Retina (tissue), 1 donor: ENCODE measurements around the gene VPREB3.

Experiments
- DNase-seq: peaks from one replicate; pipeline ENCODE4 v3.0.0-alpha.2; 2016

Gene VPREB3

GRCh38 chr22:23782252-23782651, 28.0 kb upstream of the VPREB3 start:
- DNase-seq = no peak

DNA sequence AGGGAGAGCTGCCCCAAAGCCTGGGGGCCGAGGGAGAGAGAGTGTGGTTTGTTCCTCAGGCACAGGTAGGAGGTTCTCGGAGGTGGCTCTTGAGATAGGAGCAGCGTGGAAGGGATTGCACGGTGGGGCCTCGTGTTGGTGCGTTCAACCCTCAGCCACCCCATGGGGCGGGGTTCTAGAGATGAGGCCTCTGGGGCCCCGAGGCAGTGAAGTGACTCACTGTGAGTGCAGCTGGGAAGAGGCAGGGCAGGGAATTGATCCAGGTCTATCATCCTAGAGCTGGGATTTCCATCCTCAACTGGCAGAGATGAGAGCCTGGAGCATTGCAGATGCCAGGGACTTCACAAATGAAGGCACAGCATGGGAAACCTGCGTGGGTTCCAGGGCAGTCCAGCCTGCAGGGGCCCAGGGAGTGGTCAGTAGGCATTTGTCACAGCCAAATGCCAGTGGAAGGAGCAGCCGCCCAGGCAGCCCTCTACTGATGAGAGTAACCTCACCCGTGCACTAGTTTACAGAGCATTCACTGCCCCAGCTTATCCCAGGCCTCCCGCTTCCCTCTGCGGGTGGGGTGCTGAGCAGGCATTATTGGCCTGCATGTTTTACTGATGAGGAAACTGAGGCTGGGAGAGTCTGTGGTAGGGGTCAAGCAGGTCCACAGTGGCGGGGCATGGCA, 27.4 kb upstream of the VPREB3 start:
- DNase-seq = no peak

DNA sequence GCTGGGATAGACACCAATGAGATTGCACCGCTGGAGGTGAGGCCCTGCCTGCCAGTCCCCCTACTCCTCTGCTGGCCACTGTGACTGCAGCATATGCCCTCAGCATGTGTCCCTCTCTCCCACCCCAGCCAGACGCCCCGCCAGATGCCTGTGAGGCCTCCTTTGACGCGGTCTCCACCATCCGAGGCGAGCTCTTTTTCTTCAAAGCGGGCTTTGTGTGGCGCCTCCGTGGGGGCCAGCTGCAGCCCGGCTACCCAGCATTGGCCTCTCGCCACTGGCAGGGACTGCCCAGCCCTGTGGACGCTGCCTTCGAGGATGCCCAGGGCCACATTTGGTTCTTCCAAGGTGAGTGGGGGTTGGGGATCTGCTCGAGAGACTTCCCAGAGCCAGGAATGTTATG, 26.8 kb upstream of the VPREB3 start:
- DNase-seq = peak; percentile 37

- no peak for DNase-seq
Observed at GRCh38 chr22:23780146-23780748, 26.0 kb upstream of the VPREB3 start.

- DNase-seq = no peak
Observed at GRCh38 chr22:23779731-23780130, 25.5 kb upstream of the VPREB3 start.

GRCh38 chr22:23779083-23779482, 24.9 kb upstream of the VPREB3 start:
- DNase-seq = no peak

DNA sequence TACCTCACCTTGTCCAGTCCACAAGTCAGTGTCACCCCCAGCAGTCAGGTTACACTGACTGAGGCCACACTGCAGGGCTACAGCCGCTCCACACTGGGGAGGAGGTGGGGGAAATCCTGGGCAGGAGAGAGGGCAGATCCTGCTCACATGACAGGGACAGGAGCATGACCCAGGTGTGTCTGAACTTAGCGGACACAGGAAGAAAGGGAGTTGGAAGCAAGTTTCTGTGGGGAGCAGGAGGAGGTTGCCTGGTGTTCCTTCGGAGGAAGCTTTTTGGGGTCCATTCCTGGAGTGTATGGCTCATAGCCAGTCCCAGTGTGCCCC, 24.3 kb upstream of the VPREB3 start:
- no peak for DNase-seq

DNA sequence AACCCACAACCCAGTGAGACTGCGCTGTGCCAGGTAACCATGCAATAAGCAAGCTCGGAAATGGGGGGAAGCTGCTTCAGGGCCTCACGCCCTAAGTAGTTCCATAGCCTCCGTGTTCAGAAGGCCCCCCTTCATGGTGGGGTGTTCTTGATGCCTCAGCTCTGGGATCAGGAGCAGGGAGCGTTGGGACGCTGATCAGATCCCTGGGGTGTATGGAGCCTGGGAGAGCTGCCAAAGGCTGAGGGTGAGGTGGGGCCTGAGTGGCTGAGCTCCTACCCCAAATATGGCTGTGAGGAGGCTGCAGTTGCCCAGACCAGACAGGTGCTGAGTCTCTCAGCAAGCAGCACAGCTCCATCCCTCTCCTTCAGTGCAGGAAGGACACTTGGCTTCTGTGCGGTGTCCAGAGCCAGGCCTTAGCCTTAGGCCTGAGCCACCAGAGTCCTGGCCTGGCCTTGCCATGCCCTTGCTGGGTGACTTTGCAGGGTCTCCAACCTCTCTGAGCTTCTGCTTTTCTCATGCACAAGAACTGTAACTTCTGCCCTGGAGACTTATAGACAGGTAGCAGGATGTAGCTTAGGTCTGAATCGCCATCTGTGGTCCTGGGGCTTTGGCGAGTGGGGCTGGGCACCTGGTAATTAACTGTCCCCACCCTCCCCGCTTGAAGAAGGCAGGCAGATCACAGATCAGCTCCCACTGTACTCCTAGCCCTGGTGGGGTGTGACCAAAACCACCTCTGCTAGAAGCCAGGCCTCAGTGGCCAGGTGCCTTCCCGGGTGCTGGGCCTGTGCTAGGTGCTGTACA, 23.8 kb upstream of the VPREB3 start:
- no peak for DNase-seq

- DNase-seq = no peak
Observed at GRCh38 chr22:23775779-23776375, 21.7 kb upstream of the VPREB3 start.

- DNase-seq = no peak
Observed at GRCh38 chr22:23774922-23775436, 20.8 kb upstream of the VPREB3 start.

DNA sequence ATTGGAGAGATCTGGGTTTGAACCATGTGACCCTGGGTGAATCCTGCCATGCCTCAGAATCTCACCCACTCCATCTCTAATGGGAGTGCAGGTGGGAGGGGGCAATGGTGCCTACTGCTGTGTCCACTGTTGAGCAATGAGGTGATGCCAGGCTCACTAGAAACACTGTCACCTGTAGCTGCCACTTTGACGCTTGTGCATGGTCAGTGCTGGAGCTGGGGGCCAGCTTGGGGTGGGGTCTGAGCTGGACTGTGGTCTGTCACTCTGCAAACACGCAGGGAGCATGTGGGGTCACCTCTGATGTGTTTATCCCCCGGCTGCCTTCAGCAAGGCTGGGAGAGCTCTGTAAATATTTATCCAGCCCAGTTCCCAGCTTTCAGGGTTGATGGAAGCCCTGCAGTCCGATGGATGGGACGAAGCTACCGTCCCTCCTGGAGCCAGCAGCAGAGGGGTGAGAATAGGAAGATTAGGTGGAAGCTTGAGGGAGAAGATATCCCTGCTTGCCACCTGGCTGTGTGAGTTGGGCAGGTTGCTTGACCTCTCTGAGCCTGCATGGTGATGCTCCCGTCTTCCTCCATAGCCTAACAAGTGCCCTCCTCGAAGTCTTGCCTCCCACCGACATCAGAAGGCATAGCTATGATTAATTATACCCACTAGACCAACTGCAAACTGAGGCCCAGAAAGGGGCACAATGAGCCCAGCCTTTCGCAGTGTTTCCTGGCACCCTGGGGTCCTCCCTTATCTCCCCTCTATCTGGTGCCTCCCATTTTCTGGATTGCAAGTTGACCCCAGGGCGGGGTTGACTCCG, 20.1 kb upstream of the VPREB3 start:
- no peak for DNase-seq

DNA sequence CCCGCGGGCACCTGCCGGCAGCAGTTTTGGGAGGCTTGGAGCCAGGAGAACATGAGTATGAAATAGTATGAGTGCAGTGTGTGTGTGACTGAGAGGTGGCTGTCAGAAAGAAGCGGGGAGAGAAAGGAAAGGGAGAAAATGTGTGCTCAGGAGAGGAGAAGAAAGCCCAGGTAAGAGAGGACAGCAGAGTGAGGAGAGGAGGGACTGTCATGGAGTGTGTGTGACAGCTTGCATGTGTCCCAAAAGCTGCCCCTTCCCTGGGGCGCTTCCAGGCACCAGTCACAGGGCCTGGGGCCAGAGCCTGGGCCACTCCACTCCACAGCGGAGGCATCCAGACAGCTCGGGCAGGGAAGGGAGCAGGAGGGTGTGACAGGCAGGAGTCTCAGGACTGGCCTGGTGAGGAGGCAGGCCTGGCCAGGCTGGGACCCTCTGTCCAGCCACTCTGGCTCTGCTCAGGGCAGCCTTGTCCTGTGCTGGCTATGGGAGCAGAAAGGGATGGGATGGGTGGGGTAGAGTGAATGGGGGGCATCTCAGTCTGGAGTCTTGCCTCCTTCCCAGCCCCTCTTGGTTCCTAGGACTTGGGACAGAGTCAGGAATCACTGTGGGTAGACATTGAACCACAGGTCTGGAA, 19.4 kb upstream of the VPREB3 start:
- DNase-seq = no peak

- peak; percentile 71 for DNase-seq
Observed at GRCh38 chr22:23772649-23773473, 18.6 kb upstream of the VPREB3 start, which contains the start of gene MMP11. Gene MMP11, plus strand, starts transcription at chr22:23772849. Its CDS starts 22 bp downstream, at chr22:23772871.

GRCh38 chr22:23772315-23772648, 18.1 kb upstream of the VPREB3 start:
- DNase-seq = peak; percentile 44

GRCh38 chr22:23769321-23769965, 15.2 kb upstream of the VPREB3 start:
- DNase-seq = no peak

DNA sequence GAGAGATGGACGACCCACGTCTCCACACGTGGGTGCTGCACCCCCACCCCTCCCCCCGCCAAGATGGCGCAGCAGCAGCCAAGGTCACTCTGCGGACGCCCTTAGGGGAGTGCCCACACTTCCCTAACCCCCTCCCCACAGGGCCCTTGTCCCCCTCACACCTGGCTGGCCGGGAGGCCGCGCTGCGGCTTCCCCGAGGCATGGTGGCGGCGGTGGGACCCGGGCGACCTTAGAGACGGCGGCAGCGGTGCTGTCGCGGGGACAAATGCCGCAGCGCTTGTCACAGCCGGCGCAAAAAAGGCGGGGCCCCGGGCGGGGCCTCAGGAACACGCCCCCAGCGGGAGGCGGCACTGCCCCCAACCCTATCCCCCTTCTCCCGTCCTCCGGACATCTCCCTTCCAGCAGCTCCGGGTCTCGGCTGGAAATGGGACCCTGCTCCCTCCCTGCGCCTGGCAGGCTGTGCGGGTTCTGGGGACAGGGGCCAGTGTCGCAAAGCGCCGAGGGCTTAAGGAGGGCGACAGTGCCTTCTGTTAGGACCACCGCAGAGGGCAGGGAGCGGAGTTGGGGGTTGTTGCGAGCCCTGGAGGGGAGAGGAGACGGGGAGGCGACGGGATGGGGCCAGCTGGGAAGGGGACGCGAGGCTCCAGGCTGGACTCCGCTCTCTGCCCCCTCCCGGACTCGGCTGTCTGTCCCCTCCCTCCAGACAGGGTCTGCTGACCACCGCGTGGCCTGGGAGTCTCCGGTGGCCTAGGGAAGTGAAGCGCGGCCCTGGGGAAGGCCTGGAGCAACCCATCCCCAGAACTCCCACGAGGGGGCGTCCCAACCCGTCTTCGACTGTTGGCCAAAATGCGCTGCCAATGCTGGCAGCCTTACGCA, 13.7 kb upstream of the VPREB3 start, which contains the start of gene CHCHD10:
Gene CHCHD10 (minus strand): TSS at position 300 of the 876 bp plus-strand sequence. CDS start 98 bp downstream, at position 202.
- peak; percentile 95 for DNase-seq

DNA sequence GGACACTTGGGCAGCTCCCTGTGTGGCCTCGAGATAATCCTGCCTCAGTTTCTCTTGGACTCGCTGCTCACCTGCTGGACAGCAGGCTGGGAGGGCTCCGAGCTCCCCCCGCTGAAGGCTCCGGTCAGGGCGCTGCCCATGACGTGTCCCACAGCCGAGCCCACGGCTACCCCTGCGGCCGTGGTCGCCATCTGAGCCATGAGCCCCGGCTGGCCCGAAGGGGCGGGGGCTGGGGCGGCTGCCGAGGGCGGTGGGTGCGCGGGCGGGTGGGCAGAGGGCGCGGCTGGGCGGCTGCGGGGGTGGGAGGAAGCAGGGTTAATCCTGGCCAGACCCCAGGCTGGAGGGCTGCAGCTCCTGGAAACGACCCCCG, 13.1 kb upstream of the VPREB3 start:
- no peak for DNase-seq

DNA sequence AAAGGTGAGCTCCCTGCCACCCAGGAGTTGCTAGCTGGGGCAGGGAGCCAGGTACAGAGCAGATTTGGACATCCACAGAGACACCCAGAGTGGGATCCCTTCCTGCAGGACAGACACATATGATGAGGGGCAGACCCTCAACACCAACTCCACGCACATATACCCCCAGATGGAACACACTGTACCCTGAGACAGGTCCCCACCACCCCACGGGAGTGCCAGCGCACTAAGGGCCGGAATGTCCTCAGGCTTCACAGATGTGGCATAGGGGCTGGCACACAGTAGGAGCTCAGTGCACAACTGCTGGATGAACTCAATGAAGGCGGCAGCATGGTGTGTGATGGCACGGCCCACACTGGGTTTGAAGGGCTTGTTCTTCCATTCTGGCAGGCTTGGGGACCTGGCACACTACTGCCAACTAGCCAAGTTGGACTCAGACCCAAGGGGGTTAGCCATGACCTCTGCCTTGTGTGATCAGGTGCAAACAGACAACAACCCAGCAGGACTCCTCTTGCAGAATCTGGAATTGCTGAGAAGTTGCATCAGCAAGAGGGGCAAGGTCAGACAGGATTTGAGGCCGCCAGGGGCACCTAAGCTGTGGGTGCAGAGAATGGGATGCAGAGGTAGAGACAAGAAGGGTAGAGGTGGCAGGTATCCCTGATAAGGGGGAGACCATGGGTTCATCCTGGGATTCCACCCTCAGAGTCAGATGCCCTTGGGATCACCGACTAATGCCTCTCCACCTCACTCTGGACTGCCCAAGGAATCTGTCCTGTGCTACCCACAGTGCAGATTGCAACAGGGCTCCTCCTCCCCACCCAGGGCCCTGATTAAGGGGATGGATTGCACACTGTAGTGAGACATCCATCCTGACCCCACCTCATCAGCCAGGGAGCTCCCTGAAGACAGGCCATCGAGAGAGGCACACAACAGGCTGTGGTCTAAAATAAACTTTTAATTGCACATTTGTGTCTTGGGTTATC, 11.0 kb upstream of the VPREB3 start:
- no peak for DNase-seq
